ENCODE measurements around the gene ARCN1. TPM values are rescaled to one million over a fixed set of nuclear protein-coding genes. Genes with fewer than 3 reads are reported as not detected.

The ARCN1 gene
- total RNA-seq, 4 donors from 2014 or later = 61.4 to 81.2 (median 70.7) TPM

DNA sequence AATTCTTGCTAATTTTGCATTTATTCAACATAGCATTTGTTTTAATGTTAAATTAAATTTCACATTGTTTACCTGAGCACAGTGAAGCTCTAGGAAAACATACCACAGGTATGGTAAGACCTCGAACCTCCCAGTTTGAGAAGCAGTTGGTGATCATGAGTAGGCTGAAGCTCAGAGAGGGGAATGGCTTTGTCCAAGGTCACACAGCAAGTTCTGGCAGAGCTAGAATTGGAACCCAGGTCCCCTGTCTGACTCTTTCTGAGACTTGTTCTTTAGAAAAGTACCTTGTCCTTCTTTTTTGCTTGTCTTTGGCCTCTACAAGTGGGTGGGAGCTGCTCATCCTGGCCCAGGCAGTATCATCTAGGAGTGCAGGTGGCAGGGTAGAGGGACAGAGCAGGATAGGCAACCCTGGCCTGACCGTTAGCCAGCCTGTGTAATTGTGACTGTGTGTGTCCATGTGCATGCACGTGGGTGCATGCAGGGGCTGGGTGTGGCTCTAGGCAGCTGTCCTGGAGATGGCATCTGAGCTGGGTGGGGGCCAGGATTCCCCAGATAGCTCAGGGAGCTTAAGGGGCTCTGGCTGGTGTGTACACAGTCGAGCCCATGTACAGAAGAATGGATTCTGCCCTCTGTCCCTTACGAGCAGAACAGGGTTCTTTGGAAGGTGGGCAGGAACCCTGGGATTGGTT, 56.8 kb downstream of the ARCN1 start:
- 33 to 39% methylated on average over 5 of the region's 5 CpGs for WGBS, 2 donors

DNA sequence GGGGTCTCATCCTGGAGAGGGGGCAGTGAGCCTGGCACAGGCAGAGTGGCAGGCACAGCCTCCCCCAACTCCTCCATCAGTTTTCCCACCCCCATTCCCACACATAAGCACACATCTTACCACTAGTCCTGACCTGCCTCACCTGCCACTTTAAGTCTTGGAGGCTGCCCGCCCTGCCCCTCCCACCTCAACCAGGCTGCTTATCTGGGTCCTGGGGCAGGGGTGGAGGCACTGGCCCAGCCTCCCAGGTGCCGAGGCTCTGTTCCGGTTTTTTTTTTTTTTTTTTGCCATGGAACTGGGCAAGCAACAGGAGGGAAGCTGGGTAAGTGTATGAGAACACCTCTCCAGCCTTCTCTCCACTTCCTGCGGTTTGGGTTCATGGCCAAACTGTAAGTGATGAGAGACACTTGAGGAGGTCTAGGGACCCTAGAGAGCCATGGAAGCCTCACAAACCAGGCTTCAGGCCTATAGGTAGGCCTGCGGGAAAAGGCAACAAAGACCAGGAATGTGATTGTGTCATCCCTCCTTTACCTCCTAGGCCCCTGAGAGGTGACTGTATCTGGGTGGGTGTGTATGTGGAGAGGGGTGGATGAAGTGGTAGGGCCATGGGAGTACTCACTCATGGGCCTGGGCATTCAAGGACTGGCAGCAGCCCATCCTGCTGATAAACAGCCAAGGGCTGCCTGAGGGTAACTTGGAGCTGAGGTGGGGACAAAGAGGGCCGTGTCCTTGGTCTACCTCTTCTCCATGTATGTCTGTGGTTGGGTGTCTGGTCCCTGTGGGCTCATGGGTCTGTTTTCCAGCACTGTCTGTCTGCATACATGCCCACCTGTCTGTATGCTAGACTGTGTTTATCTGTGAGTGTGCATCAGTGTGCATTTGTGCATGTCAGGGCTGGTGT, 57.8 kb downstream of the ARCN1 start:
- DNase-seq (ENCODE audit: low spot score in 2 of 2) = no peak
- TF ChIP-seq, protein P1, sequence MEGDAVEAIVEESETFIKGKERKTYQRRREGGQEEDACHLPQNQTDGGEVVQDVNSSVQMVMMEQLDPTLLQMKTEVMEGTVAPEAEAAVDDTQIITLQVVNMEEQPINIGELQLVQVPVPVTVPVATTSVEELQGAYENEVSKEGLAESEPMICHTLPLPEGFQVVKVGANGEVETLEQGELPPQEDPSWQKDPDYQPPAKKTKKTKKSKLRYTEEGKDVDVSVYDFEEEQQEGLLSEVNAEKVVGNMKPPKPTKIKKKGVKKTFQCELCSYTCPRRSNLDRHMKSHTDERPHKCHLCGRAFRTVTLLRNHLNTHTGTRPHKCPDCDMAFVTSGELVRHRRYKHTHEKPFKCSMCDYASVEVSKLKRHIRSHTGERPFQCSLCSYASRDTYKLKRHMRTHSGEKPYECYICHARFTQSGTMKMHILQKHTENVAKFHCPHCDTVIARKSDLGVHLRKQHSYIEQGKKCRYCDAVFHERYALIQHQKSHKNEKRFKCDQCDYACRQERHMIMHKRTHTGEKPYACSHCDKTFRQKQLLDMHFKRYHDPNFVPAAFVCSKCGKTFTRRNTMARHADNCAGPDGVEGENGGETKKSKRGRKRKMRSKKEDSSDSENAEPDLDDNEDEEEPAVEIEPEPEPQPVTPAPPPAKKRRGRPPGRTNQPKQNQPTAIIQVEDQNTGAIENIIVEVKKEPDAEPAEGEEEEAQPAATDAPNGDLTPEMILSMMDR (IDR thresholded peaks at IDR 0.05) = no peak
- no peak for TF ChIP-seq POLR2A (IDR thresholded peaks at IDR 0.05)
- 44 to 54% methylated on average over 6 of the region's 6 CpGs for WGBS, 2 donors
- intact Hi-C loops (cut with DNase I; ENCODE audit: low total_unique reads) = no loop called here
- H3K4me3 ChIP-seq (ENCODE audit: low read depth, poor library complexity, severe bottlenecking) = no peak overlapping the region

More for the DNA sequence above, 56.8 kb downstream of the ARCN1 start:
- intact Hi-C loops (cut with DNase I; ENCODE audit: low total_unique reads) = no loop called here
- no peak for DNase-seq (ENCODE audit: low spot score in 2 of 2)
- TF ChIP-seq, protein P1 (IDR thresholded peaks at IDR 0.05) = no peak
- TF ChIP-seq POLR2A (IDR thresholded peaks at IDR 0.05) = no peak
- no peak overlapping the region for H3K4me3 ChIP-seq (ENCODE audit: low read depth, poor library complexity, severe bottlenecking)

DNA sequence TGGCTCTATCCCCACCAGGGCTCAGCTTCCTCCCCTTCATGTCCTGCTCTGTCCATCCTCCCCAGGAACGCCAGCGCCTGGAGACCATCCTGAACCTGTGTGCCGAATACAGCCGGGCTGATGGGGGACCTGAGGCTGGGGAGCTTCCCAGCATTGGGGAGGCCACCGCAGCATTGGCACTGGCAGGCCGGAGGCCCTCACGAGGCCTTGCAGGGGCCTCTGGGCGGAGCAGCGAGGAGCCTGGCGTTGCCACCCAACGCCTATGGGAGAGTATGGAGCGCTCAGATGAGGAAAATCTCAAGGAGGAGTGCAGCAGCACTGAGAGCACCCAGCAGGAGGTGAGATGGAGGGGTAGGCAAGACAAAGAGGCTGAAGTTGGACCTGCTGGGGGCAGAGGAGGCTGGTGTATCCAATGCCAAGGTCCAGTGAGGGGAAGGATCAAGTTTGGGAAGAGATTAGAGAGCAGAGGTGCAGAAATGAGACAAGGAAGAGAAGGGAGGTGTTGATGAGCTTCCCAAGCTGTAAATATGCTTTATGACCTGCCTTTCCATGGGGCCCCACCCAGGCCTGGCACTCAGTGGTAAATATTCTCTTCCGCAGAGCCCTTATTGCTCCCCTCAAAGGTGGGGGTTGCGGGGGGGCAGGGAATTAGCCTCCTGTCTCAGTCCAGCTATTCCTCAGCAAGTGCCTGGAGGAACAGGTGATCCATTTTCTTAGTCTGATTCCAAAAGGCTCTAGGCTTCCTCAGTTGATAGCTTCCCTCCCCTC, 59.1 kb downstream of the ARCN1 start:
- DNase-seq (ENCODE audit: low spot score in 2 of 2) = no peak
- intact Hi-C loops (cut with DNase I; ENCODE audit: low total_unique reads) = no loop called here

DNA sequence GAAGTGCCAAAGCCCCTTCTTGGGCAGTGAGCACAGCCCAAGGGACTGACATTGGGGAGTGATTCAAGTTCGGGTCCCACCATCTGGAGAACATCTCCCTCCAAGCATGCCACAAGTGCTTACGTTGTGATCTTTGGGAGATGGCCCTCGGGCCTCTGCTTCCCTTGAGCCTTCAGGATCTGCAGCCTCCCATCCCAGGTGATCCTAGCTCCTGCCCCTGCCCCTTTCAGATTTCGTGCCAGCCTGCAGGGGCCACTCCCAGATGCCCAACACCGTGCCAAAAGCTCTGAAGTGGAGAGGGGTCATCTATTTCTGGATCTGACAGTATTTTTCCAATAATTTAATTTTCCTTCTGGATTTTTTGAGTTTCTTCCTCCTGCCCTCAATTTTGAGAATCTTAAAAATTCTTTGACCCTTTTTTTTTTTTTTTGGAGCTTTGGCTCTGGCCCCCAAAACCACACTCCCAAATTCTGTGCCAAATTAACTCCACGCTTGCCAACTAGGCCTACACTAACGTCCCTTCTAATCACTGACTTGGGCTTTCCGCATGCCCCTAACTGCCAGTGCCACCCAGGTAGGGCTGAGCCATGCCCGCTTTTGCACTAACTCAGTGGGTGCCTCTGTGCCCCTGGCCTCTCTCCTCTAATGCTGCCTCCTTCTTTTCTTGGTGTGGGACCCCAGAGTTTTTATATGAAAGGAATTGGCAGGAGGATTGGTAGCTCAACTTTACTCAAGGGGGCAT, 60.5 kb downstream of the ARCN1 start:
- WGBS, 2 donors = 57 to 65% methylated on average over 9 of the region's 9 CpGs
- TF ChIP-seq, protein P1 (IDR thresholded peaks at IDR 0.05) = no peak
- TF ChIP-seq POLR2A (IDR thresholded peaks at IDR 0.05) = no peak
- no peak overlapping the region for H3K4me3 ChIP-seq (ENCODE audit: low read depth, poor library complexity, severe bottlenecking)
- intact Hi-C loops (cut with DNase I; ENCODE audit: low total_unique reads) = no loop called here
- DNase-seq (ENCODE audit: low spot score in 2 of 2) = no peak

More for the DNA sequence above, 59.1 kb downstream of the ARCN1 start:
- TF ChIP-seq, protein P1 (IDR thresholded peaks at IDR 0.05) = no peak
- WGBS, 2 donors = 56 to 74% methylated on average over 13 of the region's 14 CpGs
- H3K4me3 ChIP-seq (ENCODE audit: low read depth, poor library complexity, severe bottlenecking) = no peak overlapping the region

DNA sequence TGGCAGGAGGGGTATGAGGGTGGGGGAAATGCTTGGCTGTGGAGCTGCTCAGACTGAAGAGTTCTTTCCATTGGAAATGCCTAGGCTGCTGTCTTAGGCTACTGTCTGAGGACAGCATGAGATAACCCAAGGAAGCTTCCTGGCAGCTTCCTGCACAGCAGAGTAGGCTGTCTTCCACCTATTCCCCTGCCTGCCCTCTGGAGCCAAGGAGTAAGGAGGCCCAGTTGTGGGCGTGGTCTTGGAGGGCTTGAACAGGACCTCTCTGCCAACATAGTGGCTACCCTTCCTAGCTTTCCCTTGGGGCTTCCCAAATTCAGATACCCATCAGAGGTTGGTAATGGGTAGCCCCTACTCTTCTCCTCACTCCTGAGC, 61.1 kb downstream of the ARCN1 start:
- intact Hi-C loops (cut with DNase I; ENCODE audit: low total_unique reads) = no loop called here
- H3K4me3 ChIP-seq (ENCODE audit: low read depth, poor library complexity, severe bottlenecking) = no peak overlapping the region
- WGBS, 2 donors = 42 to 54% methylated on average over 1 of the region's 1 CpG
- TF ChIP-seq POLR2A (IDR thresholded peaks at IDR 0.05) = no peak
- TF ChIP-seq, protein P1 (IDR thresholded peaks at IDR 0.05) = no peak
- no peak for DNase-seq (ENCODE audit: low spot score in 2 of 2)
